ENCODE measurements around the gene DENND6B. TPM values are rescaled to one million over a fixed set of nuclear protein-coding genes. Genes with fewer than 3 reads are reported as not detected.
A peak's percentile ranks its signal among the peaks of the same experiment; 100 is the strongest.

Gene DENND6B
- total RNA-seq, 1 experiment from 2014 or later, result 2.5 TPM

DNA sequence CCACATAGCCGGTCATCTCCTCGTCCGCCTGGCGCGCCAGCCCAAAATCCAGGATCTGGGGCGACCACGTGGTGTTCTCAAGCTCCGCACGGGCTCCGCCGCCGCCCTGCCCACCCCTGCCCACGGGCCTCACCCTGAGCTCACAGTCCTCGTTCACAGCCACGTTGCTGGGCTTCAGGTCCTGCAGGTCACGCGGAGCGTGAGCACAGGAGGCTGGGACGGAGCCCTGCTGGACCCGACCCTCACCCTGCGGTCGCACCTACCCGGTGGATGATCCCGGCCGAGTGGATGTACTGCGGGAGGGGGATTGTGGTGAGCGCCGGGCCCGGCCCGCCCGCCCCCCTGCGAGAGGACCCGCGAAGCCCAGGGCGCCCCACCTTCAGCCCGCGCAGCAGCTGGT is 59.8 kb downstream of the DENND6B start:
- DNase-seq (ENCODE audit: low spot score) (no peak), ATAC-seq (no peak)
- no peak overlapping the region for H3K27ac Mint-ChIP-seq
- TF ChIP-seq, protein P1, sequence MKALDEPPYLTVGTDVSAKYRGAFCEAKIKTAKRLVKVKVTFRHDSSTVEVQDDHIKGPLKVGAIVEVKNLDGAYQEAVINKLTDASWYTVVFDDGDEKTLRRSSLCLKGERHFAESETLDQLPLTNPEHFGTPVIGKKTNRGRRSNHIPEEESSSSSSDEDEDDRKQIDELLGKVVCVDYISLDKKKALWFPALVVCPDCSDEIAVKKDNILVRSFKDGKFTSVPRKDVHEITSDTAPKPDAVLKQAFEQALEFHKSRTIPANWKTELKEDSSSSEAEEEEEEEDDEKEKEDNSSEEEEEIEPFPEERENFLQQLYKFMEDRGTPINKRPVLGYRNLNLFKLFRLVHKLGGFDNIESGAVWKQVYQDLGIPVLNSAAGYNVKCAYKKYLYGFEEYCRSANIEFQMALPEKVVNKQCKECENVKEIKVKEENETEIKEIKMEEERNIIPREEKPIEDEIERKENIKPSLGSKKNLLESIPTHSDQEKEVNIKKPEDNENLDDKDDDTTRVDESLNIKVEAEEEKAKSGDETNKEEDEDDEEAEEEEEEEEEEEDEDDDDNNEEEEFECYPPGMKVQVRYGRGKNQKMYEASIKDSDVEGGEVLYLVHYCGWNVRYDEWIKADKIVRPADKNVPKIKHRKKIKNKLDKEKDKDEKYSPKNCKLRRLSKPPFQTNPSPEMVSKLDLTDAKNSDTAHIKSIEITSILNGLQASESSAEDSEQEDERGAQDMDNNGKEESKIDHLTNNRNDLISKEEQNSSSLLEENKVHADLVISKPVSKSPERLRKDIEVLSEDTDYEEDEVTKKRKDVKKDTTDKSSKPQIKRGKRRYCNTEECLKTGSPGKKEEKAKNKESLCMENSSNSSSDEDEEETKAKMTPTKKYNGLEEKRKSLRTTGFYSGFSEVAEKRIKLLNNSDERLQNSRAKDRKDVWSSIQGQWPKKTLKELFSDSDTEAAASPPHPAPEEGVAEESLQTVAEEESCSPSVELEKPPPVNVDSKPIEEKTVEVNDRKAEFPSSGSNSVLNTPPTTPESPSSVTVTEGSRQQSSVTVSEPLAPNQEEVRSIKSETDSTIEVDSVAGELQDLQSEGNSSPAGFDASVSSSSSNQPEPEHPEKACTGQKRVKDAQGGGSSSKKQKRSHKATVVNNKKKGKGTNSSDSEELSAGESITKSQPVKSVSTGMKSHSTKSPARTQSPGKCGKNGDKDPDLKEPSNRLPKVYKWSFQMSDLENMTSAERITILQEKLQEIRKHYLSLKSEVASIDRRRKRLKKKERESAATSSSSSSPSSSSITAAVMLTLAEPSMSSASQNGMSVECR (CRISPR knock-in tag; IDR thresholded peaks at IDR 0.05; ENCODE audit: borderline replicate concordance), result no peak
- TF ChIP-seq, protein P2, sequence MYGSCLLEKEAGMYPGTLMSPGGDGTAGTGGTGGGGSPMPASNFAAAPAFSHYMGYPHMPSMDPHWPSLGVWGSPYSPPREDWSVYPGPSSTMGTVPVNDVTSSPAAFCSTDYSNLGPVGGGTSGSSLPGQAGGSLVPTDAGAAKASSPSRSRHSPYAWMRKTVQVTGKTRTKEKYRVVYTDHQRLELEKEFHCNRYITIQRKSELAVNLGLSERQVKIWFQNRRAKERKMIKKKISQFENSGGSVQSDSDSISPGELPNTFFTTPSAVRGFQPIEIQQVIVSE (CRISPR knock-in tag; IDR thresholded peaks at IDR 0.05; ENCODE audit: borderline replicate concordance), result no peak
- no peak for TF ChIP-seq NR3C1 (CRISPR knock-in tag; conservative IDR thresholded peaks at IDR 0.05; ENCODE audit: low read depth)
- TF ChIP-seq ZNF317 (CRISPR knock-in tag; IDR thresholded peaks at IDR 0.05; ENCODE audit: borderline replicate concordance, low read depth), result no peak
- TF ChIP-seq CBFB (CRISPR knock-in tag; IDR thresholded peaks at IDR 0.05; ENCODE audit: low read depth), result no peak
- TF ChIP-seq, protein P3, sequence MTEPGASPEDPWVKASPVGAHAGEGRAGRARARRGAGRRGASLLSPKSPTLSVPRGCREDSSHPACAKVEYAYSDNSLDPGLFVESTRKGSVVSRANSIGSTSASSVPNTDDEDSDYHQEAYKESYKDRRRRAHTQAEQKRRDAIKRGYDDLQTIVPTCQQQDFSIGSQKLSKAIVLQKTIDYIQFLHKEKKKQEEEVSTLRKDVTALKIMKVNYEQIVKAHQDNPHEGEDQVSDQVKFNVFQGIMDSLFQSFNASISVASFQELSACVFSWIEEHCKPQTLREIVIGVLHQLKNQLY (CRISPR knock-in tag; IDR thresholded peaks at IDR 0.05), result no peak
- no peak for TF ChIP-seq KAT7 (CRISPR knock-in tag; IDR thresholded peaks at IDR 0.05; ENCODE audit: borderline replicate concordance)
- TF ChIP-seq TEAD1 (CRISPR knock-in tag; IDR thresholded peaks at IDR 0.05), result no peak
- TF ChIP-seq ZNF423 (CRISPR knock-in tag; IDR thresholded peaks at IDR 0.05), result no peak
- no peak for TF ChIP-seq CREB1 (CRISPR knock-in tag; IDR thresholded peaks at IDR 0.05)
- TF ChIP-seq GABPB1 (CRISPR knock-in tag; IDR thresholded peaks at IDR 0.05), result no peak
- no peak for TF ChIP-seq MYBL2 (CRISPR knock-in tag; IDR thresholded peaks at IDR 0.05)
- no peak for TF ChIP-seq ESRRA (CRISPR knock-in tag; IDR thresholded peaks at IDR 0.05; ENCODE audit: borderline replicate concordance)
- POLR2A ChIA-PET, result interaction anchor here (1.1 to 1.3 kb wide), 3 partner anchors 15 to 40 kb away, joined by 3 to 4 read pairs (median 3); partner anchors contain the start of genes HDAC10 and PLXNB2
- 0 out of 2 replicates have a peak overlapping the region, but pooled peaks have one; percentile 27 for H3K4me3 Mint-ChIP-seq
- CTCF ChIA-PET, result interaction anchor here (0.5 to 2.4 kb wide), 17 partner anchors 8 to 258 kb away, joined by 3 to 20 read pairs (median 4); partner anchors contain the start of genes ADM2, HDAC10 and SCO2
- H3K27me3 Mint-ChIP-seq (ENCODE audit: low read depth), result peaks cover 54% of the 10 kb centered on the region
- H3K4me1 Mint-ChIP-seq, result peaks cover 7% of the 10 kb centered on the region
- H3K36me3 Mint-ChIP-seq, result no peaks in the 10 kb centered on the region
- no peaks in the 10 kb centered on the region for H3K9me3 Mint-ChIP-seq

DNA sequence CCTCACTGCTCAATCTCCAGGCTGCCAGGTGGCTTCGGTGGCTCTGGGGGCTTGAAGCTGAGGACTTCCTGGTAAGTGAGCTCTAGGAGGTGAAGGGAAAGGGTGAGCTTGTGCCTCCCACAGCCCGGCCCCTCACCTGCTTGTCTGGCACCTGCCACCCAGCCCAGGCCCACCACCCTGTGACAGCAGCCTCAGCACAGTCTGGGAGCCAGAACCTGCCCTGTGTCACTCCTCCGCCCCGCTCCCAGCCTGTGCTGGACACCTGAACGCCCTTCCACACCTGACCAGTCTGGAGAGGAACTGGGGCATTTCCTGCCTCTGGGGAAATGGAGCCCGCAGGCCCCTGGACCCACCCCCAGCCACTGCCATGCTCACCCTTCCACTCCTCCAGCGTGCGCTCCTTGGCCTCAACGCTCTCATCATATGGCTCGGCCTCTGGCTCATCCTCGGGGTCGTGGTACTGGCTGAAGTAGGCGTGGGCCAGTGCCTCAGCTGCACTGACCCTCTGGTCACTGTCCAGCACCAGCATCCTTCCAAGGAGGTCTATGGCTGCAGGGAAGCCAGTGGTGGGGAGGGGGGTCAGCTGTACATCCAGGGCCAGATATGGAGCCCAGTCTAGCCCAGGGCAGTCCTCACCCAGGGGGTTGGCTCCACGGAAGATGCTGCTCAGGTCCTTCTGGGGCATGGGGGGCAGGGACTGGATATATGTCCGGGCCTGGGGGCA is 61.7 kb downstream of the DENND6B start:
- Mint-ChIP-seq H3K27ac (no peak overlapping the region), H3K36me3 (no peaks in the 10 kb centered on the region), H3K4me3 (no peak overlapping the region), H3K9me3 (no peaks in the 10 kb centered on the region), H3K4me1 (peaks cover 8% of the 10 kb centered on the region), H3K27me3 (ENCODE audit: low read depth) (peaks cover 45% of the 10 kb centered on the region)
- ChIA-PET POLR2A (no interaction called here), CTCF (interaction anchor here (0.9 to 1.4 kb wide), 3 partner anchors 59 to 409 kb away, joined by 3 read pairs; no protein-coding TSS in a partner anchor)
- ATAC-seq, result no peak
- DNase-seq (ENCODE audit: low spot score), result no peak
- TF ChIP-seq MXD4 (CRISPR knock-in tag; IDR thresholded peaks at IDR 0.05; ENCODE audit: borderline replicate concordance), result no peak
- TF ChIP-seq, protein P4, sequence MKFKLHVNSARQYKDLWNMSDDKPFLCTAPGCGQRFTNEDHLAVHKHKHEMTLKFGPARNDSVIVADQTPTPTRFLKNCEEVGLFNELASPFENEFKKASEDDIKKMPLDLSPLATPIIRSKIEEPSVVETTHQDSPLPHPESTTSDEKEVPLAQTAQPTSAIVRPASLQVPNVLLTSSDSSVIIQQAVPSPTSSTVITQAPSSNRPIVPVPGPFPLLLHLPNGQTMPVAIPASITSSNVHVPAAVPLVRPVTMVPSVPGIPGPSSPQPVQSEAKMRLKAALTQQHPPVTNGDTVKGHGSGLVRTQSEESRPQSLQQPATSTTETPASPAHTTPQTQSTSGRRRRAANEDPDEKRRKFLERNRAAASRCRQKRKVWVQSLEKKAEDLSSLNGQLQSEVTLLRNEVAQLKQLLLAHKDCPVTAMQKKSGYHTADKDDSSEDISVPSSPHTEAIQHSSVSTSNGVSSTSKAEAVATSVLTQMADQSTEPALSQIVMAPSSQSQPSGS (CRISPR knock-in tag; IDR thresholded peaks at IDR 0.05; ENCODE audit: borderline replicate concordance, low read depth), result no peak
- TF ChIP-seq, protein P5, sequence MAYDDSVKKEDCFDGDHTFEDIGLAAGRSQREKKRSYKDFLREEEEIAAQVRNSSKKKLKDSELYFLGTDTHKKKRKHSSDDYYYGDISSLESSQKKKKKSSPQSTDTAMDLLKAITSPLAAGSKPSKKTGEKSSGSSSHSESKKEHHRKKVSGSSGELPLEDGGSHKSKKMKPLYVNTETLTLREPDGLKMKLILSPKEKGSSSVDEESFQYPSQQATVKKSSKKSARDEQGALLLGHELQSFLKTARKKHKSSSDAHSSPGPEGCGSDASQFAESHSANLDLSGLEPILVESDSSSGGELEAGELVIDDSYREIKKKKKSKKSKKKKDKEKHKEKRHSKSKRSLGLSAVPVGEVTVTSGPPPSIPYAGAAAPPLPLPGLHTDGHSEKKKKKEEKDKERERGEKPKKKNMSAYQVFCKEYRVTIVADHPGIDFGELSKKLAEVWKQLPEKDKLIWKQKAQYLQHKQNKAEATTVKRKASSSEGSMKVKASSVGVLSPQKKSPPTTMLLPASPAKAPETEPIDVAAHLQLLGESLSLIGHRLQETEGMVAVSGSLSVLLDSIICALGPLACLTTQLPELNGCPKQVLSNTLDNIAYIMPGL (CRISPR knock-in tag; IDR thresholded peaks at IDR 0.05), result no peak
- TF ChIP-seq, protein P6, sequence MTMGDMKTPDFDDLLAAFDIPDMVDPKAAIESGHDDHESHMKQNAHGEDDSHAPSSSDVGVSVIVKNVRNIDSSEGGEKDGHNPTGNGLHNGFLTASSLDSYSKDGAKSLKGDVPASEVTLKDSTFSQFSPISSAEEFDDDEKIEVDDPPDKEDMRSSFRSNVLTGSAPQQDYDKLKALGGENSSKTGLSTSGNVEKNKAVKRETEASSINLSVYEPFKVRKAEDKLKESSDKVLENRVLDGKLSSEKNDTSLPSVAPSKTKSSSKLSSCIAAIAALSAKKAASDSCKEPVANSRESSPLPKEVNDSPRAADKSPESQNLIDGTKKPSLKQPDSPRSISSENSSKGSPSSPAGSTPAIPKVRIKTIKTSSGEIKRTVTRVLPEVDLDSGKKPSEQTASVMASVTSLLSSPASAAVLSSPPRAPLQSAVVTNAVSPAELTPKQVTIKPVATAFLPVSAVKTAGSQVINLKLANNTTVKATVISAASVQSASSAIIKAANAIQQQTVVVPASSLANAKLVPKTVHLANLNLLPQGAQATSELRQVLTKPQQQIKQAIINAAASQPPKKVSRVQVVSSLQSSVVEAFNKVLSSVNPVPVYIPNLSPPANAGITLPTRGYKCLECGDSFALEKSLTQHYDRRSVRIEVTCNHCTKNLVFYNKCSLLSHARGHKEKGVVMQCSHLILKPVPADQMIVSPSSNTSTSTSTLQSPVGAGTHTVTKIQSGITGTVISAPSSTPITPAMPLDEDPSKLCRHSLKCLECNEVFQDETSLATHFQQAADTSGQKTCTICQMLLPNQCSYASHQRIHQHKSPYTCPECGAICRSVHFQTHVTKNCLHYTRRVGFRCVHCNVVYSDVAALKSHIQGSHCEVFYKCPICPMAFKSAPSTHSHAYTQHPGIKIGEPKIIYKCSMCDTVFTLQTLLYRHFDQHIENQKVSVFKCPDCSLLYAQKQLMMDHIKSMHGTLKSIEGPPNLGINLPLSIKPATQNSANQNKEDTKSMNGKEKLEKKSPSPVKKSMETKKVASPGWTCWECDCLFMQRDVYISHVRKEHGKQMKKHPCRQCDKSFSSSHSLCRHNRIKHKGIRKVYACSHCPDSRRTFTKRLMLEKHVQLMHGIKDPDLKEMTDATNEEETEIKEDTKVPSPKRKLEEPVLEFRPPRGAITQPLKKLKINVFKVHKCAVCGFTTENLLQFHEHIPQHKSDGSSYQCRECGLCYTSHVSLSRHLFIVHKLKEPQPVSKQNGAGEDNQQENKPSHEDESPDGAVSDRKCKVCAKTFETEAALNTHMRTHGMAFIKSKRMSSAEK (CRISPR knock-in tag; IDR thresholded peaks at IDR 0.05; ENCODE audit: borderline replicate concordance), result no peak
- TF ChIP-seq FOXJ3 (CRISPR knock-in tag; IDR thresholded peaks at IDR 0.05; ENCODE audit: borderline replicate concordance), result no peak
- TF ChIP-seq CREM (CRISPR knock-in tag; IDR thresholded peaks at IDR 0.05), result no peak

Data from WTC11 (cell line).